ENCODE results near the gene UTS2R. TPM values are rescaled to one million over a fixed set of nuclear protein-coding genes. Genes with fewer than 3 reads are reported as not detected.

Gene UTS2R
- total RNA-seq, 2 experiments from 2014 or later = not detected

DNA sequence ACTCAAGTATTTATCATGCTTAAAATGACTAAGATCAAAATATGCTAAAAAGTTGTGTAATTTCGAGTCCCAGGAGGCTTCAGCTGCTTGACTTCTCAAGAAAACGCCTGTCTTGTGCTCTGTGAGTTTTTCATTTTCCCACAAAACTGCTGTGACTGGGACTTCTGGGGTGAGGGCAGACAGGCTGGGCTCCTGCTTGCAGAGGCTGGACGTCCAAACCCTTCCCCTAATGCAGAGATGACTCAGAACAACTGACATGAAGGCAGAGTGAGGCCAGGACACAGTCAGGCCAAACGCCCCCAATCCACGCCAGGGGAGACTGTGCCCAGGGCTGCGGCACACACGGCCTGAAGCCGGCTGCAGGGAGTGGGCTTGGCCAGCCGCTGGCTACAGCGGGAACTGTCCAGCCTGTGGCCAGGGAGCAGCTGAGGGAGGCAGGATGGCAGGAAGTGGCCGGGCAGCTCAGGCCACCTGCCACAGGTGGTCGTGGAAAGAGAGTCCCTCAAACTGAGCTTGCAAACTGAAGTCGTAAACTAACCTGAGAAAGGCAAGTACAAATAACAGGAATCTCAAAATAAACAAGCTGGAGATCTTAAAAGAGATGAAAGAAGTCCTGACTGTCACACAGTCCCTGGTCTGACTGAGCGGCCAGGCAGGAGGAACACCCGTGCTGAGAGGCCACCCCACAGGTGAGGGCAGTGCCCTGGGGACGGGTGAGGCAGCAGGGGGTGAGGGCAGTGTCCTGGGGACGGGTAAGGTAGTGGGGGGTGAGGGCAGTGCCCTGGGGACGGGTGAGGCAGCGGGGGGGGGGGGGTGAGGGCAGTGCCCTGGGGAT lies 25.3 kb downstream of the UTS2R start:
- Mint-ChIP-seq H3K9me3 (no peaks in the 10 kb centered on the region), H3K4me3 (no peak overlapping the region), H3K27me3 (no peaks in the 10 kb centered on the region), H3K27ac (no peak overlapping the region), H3K36me3 (peaks cover 8% of the 10 kb centered on the region), H3K4me1 (peaks cover 8% of the 10 kb centered on the region)
- DNase-seq = no peak

DNA sequence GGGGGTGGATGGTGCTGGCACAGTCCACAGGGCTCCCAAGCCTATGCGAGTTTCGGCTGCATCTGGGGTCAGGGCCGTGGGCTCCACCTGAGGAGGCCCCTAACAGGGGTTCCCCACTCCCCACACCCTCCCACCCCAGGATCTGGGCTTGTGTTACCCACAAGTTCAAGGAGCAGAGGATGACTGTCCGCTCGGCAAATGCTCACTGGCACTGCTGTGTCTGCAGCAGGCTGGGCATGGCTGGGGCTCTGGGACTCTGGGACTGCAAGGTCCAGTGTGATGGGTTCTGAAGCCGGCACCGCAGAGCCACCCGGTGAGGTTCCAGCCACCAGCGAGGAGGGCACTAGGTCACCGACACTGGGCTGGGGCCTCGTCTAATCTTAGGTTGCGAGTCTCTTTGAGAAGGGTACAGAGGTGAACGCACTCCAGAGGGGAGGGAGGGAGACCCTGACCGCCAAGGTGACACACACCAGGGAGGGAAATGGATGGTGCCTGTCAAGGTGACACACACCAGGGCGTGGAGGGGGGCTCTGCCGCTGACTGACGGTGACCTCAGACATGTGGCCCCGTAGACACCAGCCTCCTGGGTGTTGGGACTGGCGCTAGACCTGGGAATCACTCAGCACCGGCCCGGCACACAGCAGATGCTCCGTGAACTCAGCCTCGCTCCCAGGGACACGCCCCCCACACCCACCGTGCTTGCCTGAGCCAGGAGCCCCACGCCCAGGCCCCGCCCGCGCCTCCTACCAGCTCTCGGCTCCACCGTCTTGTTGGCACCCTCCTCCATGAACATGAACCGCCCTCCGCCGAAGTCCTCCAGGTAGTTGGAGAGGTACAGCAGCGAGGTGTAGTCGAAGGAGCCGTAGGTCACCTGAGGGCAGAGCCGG lies 26.1 kb downstream of the UTS2R start:
- Mint-ChIP-seq H3K27me3 (no peaks in the 10 kb centered on the region), H3K9me3 (no peaks in the 10 kb centered on the region), H3K4me1 (peaks cover 8% of the 10 kb centered on the region), H3K27ac (no peak overlapping the region), H3K4me3 (no peak overlapping the region), H3K36me3 (peaks cover 9% of the 10 kb centered on the region)
- no peak for DNase-seq

DNA sequence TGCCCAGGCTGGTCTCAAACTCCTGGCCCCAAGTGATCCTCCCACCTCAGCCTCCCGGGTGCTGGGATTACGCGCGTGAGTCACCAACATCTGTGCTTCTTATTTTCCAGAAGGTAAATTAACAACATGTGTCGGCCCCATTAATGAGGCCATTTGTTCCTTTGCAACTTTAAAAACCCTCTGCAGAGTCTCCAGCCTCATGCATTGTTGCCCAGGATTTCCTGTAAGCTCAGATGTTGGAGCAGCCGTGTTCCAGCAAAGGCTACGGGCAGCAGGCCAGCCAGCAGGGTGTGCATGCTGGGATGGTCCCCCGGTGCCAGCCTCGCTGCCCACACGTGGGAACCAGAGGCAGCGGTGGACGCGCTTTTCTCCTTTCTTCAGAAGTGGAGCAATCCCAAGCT lies 27.5 kb downstream of the UTS2R start:
- DNase-seq = no peak
- Mint-ChIP-seq H3K27ac (no peak overlapping the region), H3K4me3 (no peak overlapping the region), H3K27me3 (no peaks in the 10 kb centered on the region), H3K36me3 (peaks cover 11% of the 10 kb centered on the region), H3K4me1 (peaks cover 8% of the 10 kb centered on the region), H3K9me3 (no peaks in the 10 kb centered on the region)

DNA sequence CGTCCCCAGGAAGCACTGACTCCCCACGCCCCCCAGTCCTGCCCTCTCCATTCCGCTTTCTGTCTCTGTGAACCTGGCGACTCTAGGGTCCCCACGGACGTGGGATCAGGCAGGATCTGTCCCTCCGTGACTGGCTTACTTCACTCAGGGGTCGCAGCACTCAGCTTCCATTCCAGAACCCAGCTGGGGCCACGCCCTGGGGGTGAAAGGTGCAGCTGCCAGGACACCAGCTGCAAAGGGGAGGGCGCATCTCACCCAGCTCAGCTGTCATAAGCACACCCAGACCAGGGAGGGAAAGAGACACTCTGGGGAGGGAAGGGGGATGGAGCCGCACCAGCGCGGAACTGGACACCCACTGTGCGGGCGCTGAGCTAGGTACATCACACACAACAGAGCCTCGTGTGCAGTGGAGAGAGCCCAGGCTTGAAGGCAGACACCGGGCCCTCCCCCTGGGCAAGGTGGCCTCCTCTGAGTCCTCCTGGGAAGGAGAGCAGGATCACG lies 28.1 kb downstream of the UTS2R start:
- Mint-ChIP-seq H3K27me3 (no peaks in the 10 kb centered on the region), H3K9me3 (no peaks in the 10 kb centered on the region), H3K4me1 (peaks cover 8% of the 10 kb centered on the region), H3K36me3 (peaks cover 11% of the 10 kb centered on the region), H3K4me3 (no peak overlapping the region), H3K27ac (no peak overlapping the region)
- DNase-seq = no peak

DNA sequence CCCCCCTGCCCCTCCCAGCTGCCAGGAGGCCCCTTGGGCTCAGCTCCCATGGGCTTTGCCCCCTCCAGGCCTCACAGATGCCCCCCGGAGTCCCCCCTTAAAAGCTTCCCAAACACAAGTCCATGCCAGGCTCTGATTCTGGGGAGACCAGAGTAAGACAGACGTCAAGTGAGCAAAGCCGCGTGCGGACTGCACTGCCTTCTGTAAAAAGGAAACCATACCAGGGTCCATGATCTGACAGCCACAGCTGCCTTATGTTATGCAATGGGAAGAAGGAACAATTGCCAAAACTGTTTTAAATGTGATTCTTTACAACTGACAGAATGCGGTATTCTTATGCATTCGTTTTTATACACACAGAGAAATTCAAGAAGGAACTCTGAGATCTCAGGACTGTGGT lies 28.6 kb downstream of the UTS2R start:
- no peak for DNase-seq
- Mint-ChIP-seq H3K36me3 (peaks cover 12% of the 10 kb centered on the region), H3K4me3 (no peak overlapping the region), H3K4me1 (peaks cover 8% of the 10 kb centered on the region), H3K9me3 (no peaks in the 10 kb centered on the region), H3K27ac (no peak overlapping the region), H3K27me3 (no peaks in the 10 kb centered on the region)

DNA sequence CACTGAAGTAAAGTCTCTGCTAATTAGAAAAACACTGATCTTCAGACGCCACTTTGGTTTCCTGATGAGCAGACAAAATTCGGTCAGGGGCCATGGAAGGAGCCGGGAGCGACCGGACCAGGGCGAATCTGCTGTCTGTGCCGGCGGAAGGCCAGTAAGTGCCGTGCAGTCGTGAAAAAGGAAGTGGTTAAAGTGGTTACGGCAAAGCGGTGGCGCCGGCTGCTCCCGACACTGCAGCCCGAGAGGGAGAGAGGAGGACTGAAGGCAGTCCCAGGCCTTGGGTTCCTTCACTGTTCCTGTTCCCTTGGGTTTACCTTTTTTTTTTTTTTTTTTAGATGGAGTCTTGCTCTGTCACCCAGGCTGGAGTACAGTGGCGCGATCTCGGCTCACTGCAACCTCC lies 29.3 kb downstream of the UTS2R start:
- H3K4me3 Mint-ChIP-seq = peak overlapping the region; percentile 72
- peak overlapping the region; percentile 73 for H3K27ac Mint-ChIP-seq
- no peaks in the 10 kb centered on the region for H3K9me3 Mint-ChIP-seq
- DNase-seq = peak; percentile 64
- peaks cover 8% of the 10 kb centered on the region for H3K4me1 Mint-ChIP-seq
- H3K36me3 Mint-ChIP-seq = peaks cover 13% of the 10 kb centered on the region
- no peaks in the 10 kb centered on the region for H3K27me3 Mint-ChIP-seq

DNA sequence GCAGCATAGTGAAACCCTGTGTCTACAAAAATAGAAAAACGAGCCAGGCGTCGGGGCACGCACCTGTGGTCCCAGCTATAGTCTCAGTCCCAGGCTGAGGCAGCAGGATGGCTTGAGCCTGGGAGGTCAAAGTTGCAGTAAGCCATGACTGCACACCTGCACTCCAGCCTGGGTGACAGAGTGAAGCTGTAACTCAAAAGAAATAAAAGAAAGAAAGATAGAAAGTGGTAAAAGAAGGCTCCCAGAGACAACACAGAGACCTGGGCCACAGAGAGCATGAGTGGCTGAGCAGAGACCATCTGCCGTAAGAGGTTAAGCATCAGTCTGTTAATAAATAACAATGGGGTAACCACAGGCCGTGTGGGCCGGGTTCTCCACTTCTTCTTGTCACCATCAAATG lies 31.3 kb downstream of the UTS2R start:
- Mint-ChIP-seq H3K27me3 (no peaks in the 10 kb centered on the region), H3K36me3 (peaks cover 19% of the 10 kb centered on the region), H3K9me3 (no peaks in the 10 kb centered on the region), H3K4me3 (no peak overlapping the region), H3K27ac (no peak overlapping the region), H3K4me1 (peaks cover 14% of the 10 kb centered on the region)
- no peak for DNase-seq

DNA sequence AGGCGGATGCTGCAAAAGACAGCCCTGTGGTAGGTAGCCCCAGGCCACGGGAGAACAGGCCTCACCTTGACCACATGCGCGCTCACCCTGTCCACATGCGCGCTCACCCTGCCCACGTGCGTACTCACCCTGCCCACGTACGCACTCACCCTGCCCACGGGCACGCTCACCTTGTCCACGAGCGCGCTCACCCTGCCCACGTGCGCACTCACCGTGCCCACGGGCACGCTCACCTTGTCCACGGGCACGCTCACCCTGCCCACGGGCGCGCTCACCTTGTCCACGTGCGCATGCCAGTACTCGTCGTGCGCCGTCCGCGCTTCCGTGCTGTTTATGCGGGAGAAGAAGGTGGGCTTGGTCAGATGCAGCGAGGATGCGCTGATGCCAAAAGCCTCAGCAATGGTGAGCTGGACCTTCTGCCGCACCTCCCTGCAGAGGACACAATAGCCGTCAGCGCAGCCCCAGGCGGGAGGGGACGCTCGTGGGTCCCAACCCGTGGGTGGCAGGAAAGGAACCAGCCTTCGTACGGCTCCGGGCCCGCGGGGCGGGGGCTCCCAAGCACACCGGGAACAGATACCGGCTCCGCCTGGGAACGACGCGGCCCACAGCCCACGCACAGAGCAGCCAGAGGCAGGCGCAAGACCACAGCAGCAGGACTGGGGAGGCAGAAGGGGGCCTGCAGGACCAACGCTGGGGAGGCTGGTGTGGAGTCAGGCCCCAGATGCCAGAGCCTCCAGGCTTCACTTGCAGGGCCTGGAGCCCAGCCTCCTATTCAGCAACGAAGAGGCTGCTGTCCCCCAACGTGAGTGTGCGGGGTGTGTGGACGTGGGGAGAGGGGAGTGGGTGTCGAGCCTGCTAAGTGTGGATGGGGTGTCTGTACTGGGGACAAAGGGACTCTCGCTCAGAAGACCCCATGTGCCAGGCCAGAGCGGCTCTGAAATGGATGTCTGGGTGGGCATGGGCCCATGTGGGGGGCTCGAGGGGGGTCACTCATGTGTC lies 32.4 kb downstream of the UTS2R start:
- H3K27ac Mint-ChIP-seq = no peak overlapping the region

DNA sequence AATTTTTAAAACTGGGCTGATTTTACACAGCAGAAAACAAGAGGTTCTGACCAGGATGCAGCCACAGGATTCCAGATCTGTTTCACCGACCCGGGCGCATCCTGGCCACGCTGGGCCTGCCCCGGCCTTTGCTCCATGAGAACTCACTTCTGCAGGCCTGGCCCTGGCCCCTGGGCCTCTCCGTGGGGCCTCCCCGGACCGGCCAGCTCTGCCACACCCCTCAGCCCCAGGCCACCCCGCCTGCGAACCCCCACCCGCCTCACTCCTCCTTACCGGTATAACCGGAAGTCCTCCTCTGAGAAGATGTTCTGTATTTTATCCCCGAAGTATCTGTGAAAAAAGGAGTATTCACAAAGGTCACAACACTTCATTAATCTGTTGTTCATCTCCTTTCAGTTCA lies 33.5 kb downstream of the UTS2R start:
- Mint-ChIP-seq H3K4me1 (peaks cover 14% of the 10 kb centered on the region), H3K4me3 (no peak overlapping the region), H3K27ac (no peak overlapping the region), H3K9me3 (no peaks in the 10 kb centered on the region), H3K27me3 (no peaks in the 10 kb centered on the region), H3K36me3 (peaks cover 19% of the 10 kb centered on the region)
- no peak for DNase-seq

More for the DNA sequence above, 32.4 kb downstream of the UTS2R start:
- Mint-ChIP-seq H3K4me1 (peaks cover 14% of the 10 kb centered on the region), H3K9me3 (no peaks in the 10 kb centered on the region), H3K36me3 (peaks cover 19% of the 10 kb centered on the region), H3K4me3 (no peak overlapping the region), H3K27me3 (no peaks in the 10 kb centered on the region)
- no peak for DNase-seq

DNA sequence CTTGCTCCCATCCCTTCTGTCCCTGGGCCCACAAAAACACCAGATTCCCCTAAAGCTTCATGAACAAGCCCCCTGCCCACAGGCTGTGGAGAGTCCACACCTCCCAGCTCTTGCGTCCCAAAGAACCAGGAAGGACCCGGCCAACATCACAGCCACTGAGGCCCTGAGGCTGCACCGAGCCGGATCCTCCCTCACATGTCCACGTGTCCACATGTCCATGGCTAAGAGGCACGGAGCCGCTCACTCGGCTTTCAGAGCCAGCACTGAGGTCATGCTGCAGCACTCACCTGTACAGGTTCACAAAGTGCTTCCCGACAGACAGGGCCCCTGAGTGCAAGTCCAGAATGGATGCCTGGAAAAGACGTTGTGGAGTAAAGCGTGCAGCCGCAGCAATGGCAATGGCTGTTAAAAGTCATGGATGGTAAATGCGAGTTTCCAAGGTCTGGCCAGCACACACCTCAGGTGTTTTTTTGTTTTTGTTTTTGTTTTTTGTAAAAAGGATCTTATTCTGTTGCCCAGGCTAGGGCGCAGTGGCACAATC lies 34.6 kb downstream of the UTS2R start:
- H3K36me3 Mint-ChIP-seq = peaks cover 16% of the 10 kb centered on the region
- H3K9me3 Mint-ChIP-seq = no peaks in the 10 kb centered on the region
- H3K27ac Mint-ChIP-seq = no peak overlapping the region
- H3K4me3 Mint-ChIP-seq = no peak overlapping the region
- DNase-seq = no peak
- no peaks in the 10 kb centered on the region for H3K27me3 Mint-ChIP-seq
- H3K4me1 Mint-ChIP-seq = peaks cover 9% of the 10 kb centered on the region

DNA sequence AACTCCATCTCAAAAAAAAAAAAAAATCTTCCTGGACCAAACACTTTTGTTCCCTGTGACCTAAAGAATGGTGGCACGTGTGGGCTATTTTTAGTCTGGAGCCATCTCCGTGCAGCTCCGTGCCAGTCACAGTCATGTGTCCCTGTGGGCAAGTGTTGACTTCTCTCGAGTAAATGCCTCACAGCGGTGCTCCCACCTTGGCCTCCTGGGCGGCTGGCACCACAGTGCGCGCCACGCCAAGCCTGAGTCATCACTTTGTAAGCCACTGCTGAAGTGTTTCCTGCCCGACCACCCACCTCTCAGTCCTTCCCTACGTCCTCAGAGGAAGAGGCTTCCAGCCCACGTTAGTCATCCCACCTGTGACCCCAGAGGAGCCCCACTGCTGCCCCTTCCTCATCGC lies 35.7 kb downstream of the UTS2R start:
- H3K27ac Mint-ChIP-seq = peak overlapping the region; percentile 51
- H3K36me3 Mint-ChIP-seq = peaks cover 10% of the 10 kb centered on the region
- DNase-seq = no peak
- no peaks in the 10 kb centered on the region for H3K9me3 Mint-ChIP-seq
- H3K4me1 Mint-ChIP-seq = peaks cover 6% of the 10 kb centered on the region
- H3K4me3 Mint-ChIP-seq = no peak overlapping the region
- H3K27me3 Mint-ChIP-seq = no peaks in the 10 kb centered on the region

DNA sequence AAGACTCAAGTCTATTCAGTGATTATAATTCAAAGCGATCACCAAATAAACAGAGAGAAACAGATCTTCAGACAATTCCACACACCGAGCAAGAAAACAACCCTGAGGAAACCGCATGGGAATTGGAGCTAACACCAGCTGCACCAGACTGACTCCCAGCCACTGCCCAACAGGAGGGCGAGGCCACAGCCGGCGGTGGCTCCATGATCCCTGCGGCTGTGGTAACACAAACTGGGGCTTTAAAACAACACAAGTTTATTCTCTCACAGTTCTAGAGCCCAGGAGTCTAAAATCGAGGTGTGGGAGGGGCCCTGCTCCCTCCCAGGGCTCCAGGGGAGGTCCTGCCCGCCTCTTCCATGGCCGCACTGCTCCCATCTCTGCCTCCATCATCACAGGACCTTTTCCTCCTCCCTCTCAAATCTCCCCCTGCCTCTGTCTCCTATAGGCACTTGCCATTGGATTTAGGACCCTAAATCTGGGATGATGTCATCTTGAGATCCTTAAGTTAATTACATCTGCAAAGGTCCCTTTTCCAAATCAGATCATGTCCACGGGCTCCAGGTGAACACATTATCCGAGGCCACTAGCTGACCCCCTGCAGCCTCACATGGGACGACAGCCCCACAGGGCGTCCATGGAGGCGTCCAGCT lies 36.8 kb downstream of the UTS2R start:
- no peak for DNase-seq
- Mint-ChIP-seq H3K27ac (no peak overlapping the region), H3K4me3 (no peak overlapping the region), H3K27me3 (no peaks in the 10 kb centered on the region), H3K36me3 (peaks cover 10% of the 10 kb centered on the region), H3K4me1 (peaks cover 6% of the 10 kb centered on the region), H3K9me3 (no peaks in the 10 kb centered on the region)

DNA sequence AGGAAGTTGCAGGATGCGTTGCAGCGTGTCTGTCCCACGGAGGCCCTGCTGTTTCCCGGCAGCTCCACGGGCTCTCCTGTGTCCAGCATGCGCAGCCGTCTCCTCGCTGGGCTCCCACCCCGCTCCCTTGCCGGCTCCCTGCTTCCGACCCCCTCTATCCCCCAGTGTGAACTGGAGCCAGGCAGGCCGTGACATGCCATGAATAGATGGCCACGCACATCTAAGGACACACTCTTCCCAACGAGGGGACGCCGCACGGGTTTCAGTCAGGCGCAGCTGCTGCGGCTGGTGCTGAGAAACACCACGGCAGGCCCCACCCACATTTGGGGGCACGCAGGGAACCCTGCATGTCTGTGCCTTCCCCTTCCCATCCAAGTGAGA lies 37.4 kb downstream of the UTS2R start:
- no peaks in the 10 kb centered on the region for H3K9me3 Mint-ChIP-seq
- DNase-seq = no peak
- H3K4me1 Mint-ChIP-seq = peaks cover 6% of the 10 kb centered on the region
- peaks cover 7% of the 10 kb centered on the region for H3K36me3 Mint-ChIP-seq
- H3K4me3 Mint-ChIP-seq = no peak overlapping the region
- H3K27ac Mint-ChIP-seq = no peak overlapping the region
- no peaks in the 10 kb centered on the region for H3K27me3 Mint-ChIP-seq
